Caco-2 (cell line): ENCODE results near the gene C10orf67. TPM values are rescaled to one million over a fixed set of nuclear protein-coding genes. Genes with fewer than 3 reads are reported as not detected.

Source experiments
- BruUV-seq: library from RNA; stranded (reverse); fragments of 400-500 nt; replicated peaks from 2 replicates; lab custom pipeline; 2021; lab: Mats Ljungman, UMichigan
- CTCF ChIA-PET: fragments of 300-600 bp; sonication (Branson Sonifier 250); formaldehyde crosslinking; loops from one replicate; lab custom pipeline; 2022; ENCODE audit warnings: antibody characterized with exemption; lab: Charles Lee
- POLR2A ChIA-PET: fragments of 300-600 bp; sonication (Branson Sonifier 250); formaldehyde crosslinking; loops from one replicate; lab custom pipeline; 2022; ENCODE audit warnings: antibody characterized with exemption; lab: Charles Lee
- DNase-seq, 2 experiments: peaks; one replicate each; pipeline versions ENCODE4 v3.0.0 to v3.0.0-alpha.2; 2020 to 2022
- H3K27me3 ChIP-seq: replicated peaks from 2 replicates; pipeline ENCODE4 v1.6.0; 2011; ENCODE audit warnings: low read length; ENCODE audit not compliant: control insufficient read depth, insufficient read depth
- H3K36me3 ChIP-seq: 2 replicates; pipeline ENCODE4 v1.5.1; 2011; ENCODE audit warnings: low read length; ENCODE audit not compliant: control insufficient read depth, insufficient read depth
- H3K4me1 ChIP-seq: fragments of 250-450 bp; sonication (Bioruptor Pico); 2 replicates; pipeline ENCODE4 v1.5.1; 2020; ENCODE audit warnings: mild to moderate bottlenecking
- H3K4me3 ChIP-seq: 2 replicates; pipeline ENCODE4 v1.5.1; 2011; ENCODE audit warnings: low read depth, mild to moderate bottlenecking, control low read depth, low read length
- H3K9me3 ChIP-seq: fragments of 250-450 bp; sonication (Bioruptor Pico); 2 replicates; pipeline ENCODE4 v1.5.1; 2020; ENCODE audit warnings: mild to moderate bottlenecking, moderate library complexity
- H3K27ac Mint-ChIP-seq: one replicate; pipeline ENCODE4 v1.8.0; 2022; ENCODE audit warnings: mixed read lengths; ENCODE audit not compliant: unreplicated experiment
- H3K27me3 Mint-ChIP-seq: one replicate; pipeline ENCODE4 v1.8.0; 2022; ENCODE audit warnings: mixed read lengths; ENCODE audit not compliant: insufficient read depth, unreplicated experiment
- H3K36me3 Mint-ChIP-seq: one replicate; pipeline ENCODE4 v1.8.0; 2022; ENCODE audit warnings: mild to moderate bottlenecking, mixed read lengths; ENCODE audit not compliant: insufficient read depth, unreplicated experiment
- H3K4me1 Mint-ChIP-seq: one replicate; pipeline ENCODE4 v1.8.0; 2022; ENCODE audit warnings: low read depth, mixed read lengths; ENCODE audit not compliant: unreplicated experiment
- H3K4me3 Mint-ChIP-seq: one replicate; pipeline ENCODE4 v1.8.0; 2022; ENCODE audit warnings: mild to moderate bottlenecking, moderate library complexity, mixed read lengths; ENCODE audit not compliant: unreplicated experiment
- H3K9me3 Mint-ChIP-seq: one replicate; pipeline ENCODE4 v1.8.0; 2022; ENCODE audit warnings: mixed read lengths; ENCODE audit not compliant: unreplicated experiment
- CTCF ChIP-seq, 2 experiments: fragments of 200-600 bp in 1 of 2; IDR thresholded peaks; 1 replicate in 1 of 2; 2 replicates in 1 of 2; pipeline versions ENCODE4 v1.5.1 to v1.8.0; 2011 to 2022; ENCODE audit warnings: antibody characterized with exemption in 1 of 2, control low read depth in 1 of 2, inconsistent platforms in 1 of 2, low read depth in 1 of 2, low read length in 1 of 2, mild to moderate bottlenecking in 1 of 2, moderate library complexity in 1 of 2; ENCODE audit not compliant: insufficient read depth in 1 of 2, severe bottlenecking in 1 of 2, unreplicated experiment in 1 of 2
- intact Hi-C: fragments of 100-400 bp; cut with micrococcal nuclease; formaldehyde crosslinking; loops from one replicate; pipeline ENCODE4 v1.10.0; 2022; ENCODE audit not compliant: unreplicated experiment
- total RNA-seq: library from RNA; stranded (reverse); gene quantifications from 2 replicates; pipeline ENCODE4 v1.2.3, GENCODE V29; 2022

C10orf67 gene
- total RNA-seq, 1 experiment from 2014 or later, result not detected

- intact Hi-C loops, result no loop called here
- DNase-seq, result no peak
- no TSS peak for BruUV-seq
- CTCF ChIA-PET, result no interaction called here
- POLR2A ChIA-PET, result no interaction called here
- Mint-ChIP-seq H3K9me3 (no peaks in the 10 kb centered on the region), H3K4me1 (no peaks in the 10 kb centered on the region), H3K36me3 (no peaks in the 10 kb centered on the region), H3K27ac (no peak overlapping the region), H3K27me3 (peaks cover 14% of the 10 kb centered on the region), H3K4me3 (no peak overlapping the region)
- no peaks in the 10 kb centered on the region for H3K9me3 ChIP-seq
- no peak overlapping the region for H3K4me3 ChIP-seq
- H3K4me1 ChIP-seq, result no peaks in the 10 kb centered on the region
- H3K36me3 ChIP-seq, result no peaks in the 10 kb centered on the region
- H3K27me3 ChIP-seq, result no peaks in the 10 kb centered on the region
- no peak for TF ChIP-seq CTCF (IDR thresholded peaks at IDR 0.05; ENCODE audit: insufficient read depth in 1 of 2, low read depth in 1 of 2, low read length in 1 of 2, severe bottlenecking in 1 of 2, unreplicated experiment in 1 of 2)
These were observed 13.6 kb downstream of the C10orf67 start for GRCh38 chr10:23330948-23331347.

GRCh38 chr10:23326544-23327307 lies 17.9 kb downstream of the C10orf67 start:
- ChIA-PET CTCF (no interaction called here), POLR2A (no interaction called here)
- Mint-ChIP-seq H3K4me1 (no peaks in the 10 kb centered on the region), H3K27ac (no peak overlapping the region), H3K9me3 (no peaks in the 10 kb centered on the region), H3K4me3 (no peak overlapping the region), H3K36me3 (no peaks in the 10 kb centered on the region), H3K27me3 (peaks cover 7% of the 10 kb centered on the region)
- intact Hi-C loops, result no loop called here
- no peaks in the 10 kb centered on the region for H3K36me3 ChIP-seq
- TF ChIP-seq CTCF (IDR thresholded peaks at IDR 0.05; ENCODE audit: insufficient read depth in 1 of 2, low read depth in 1 of 2, low read length in 1 of 2, severe bottlenecking in 1 of 2, unreplicated experiment in 1 of 2), result no peak
- no peaks in the 10 kb centered on the region for H3K4me1 ChIP-seq
- no peak for DNase-seq
- no TSS peak for BruUV-seq
- no peaks in the 10 kb centered on the region for H3K9me3 ChIP-seq
- no peaks in the 10 kb centered on the region for H3K27me3 ChIP-seq
- no peak overlapping the region for H3K4me3 ChIP-seq

- intact Hi-C loops, result no loop called here
- no peak overlapping the region for H3K4me3 Mint-ChIP-seq
- no peak for DNase-seq
- Histone ChIP-seq H3K4me1 (no peaks in the 10 kb centered on the region), H3K4me3 (no peak overlapping the region), H3K27me3 (no peaks in the 10 kb centered on the region), H3K9me3 (no peaks in the 10 kb centered on the region), H3K36me3 (no peaks in the 10 kb centered on the region)
- H3K27ac Mint-ChIP-seq, result no peak overlapping the region
- H3K27me3 Mint-ChIP-seq, result peaks cover 3% of the 10 kb centered on the region
- POLR2A ChIA-PET, result no interaction called here
- H3K36me3 Mint-ChIP-seq, result no peaks in the 10 kb centered on the region
- CTCF ChIA-PET, result interaction anchor here (0.6 kb wide), 1 partner anchor 165 kb away, joined by 3 read pairs; no protein-coding TSS in a partner anchor
- H3K9me3 Mint-ChIP-seq, result no peaks in the 10 kb centered on the region
- BruUV-seq, result no TSS peak
- no peak for TF ChIP-seq CTCF (IDR thresholded peaks at IDR 0.05; ENCODE audit: insufficient read depth in 1 of 2, low read depth in 1 of 2, low read length in 1 of 2, severe bottlenecking in 1 of 2, unreplicated experiment in 1 of 2)
- no peaks in the 10 kb centered on the region for H3K4me1 Mint-ChIP-seq
These were observed 19.5 kb downstream of the C10orf67 start for GRCh38 chr10:23325132-23325531.
